GM12891 (cell line): ENCODE measurements around the gene MROH9.

Source experiments
- PAX5 ChIP-seq: IDR thresholded peaks from 2 replicates; pipeline ENCODE4 v1.6.1; 2011; ENCODE audit warnings: low read length, moderate library complexity, mild to moderate bottlenecking; ENCODE audit not compliant: insufficient read depth, severe bottlenecking
- POLR2A ChIP-seq: IDR thresholded peaks from 2 replicates; pipeline ENCODE4 v1.6.1; 2011; ENCODE audit warnings: low read depth, low read length, control low read depth
- POLR2AphosphoS5 ChIP-seq: IDR thresholded peaks from 2 replicates; pipeline ENCODE4 v1.6.1; 2011; ENCODE audit warnings: low read depth, low read length, control low read depth
- POU2F2 ChIP-seq: IDR thresholded peaks from 2 replicates; pipeline ENCODE4 v1.6.1; 2011; ENCODE audit warnings: low read depth, mild to moderate bottlenecking, control low read depth, low read length, moderate library complexity
- TAF1 ChIP-seq: IDR thresholded peaks from 2 replicates; pipeline ENCODE4 v1.6.1; 2011; ENCODE audit warnings: low read depth, low read length, control low read depth

DNA sequence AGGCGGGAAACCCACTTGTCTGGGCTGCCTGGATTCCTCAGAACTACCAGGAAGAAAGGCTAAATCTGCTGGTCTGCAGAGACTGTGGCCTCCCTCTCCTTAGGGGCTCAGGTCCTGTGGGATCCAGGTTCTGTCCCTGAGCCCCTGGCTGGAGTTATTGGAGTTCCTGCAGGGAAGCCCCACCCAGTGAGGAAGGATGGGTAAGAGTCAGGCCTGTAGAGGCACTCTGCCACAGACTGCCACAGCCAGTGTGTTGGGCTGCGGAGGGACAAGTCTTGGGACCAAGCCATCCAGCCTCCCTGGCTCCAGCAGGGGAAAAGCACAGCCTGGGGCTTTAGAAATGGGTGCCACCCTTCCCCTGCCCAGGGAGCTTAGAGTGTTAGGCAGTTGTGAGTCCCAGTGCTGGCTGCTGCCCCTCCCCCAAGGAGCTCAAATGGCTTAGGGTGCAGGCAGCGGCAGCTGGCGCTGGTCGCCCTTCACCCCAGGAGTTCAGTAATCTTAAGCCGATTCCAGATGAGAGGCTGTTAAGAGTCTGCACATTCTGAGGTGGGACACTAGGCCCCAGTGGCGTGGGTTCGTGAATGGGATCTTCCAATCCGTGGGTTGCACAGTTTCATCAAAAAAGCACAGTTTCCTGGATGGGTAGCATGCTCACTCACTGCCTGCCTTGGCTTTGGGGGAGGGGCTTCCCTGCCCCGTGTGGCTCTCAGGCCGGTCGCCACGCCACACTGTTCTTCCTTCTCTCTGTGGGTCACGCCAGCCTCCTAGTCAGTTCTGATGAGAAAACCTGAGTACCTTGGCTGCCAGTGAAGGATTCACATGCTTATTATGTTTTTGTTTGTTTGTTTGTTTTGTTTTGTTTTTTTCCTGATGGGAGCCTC is 97.7 kb downstream of the MROH9 start:
- TF ChIP-seq TAF1 (no peak), POLR2A (no peak), POLR2AphosphoS5 (no peak), PAX5 (no peak), POU2F2 (no peak)
